ENCODE results near the gene DNASE1L1.

DNA sequence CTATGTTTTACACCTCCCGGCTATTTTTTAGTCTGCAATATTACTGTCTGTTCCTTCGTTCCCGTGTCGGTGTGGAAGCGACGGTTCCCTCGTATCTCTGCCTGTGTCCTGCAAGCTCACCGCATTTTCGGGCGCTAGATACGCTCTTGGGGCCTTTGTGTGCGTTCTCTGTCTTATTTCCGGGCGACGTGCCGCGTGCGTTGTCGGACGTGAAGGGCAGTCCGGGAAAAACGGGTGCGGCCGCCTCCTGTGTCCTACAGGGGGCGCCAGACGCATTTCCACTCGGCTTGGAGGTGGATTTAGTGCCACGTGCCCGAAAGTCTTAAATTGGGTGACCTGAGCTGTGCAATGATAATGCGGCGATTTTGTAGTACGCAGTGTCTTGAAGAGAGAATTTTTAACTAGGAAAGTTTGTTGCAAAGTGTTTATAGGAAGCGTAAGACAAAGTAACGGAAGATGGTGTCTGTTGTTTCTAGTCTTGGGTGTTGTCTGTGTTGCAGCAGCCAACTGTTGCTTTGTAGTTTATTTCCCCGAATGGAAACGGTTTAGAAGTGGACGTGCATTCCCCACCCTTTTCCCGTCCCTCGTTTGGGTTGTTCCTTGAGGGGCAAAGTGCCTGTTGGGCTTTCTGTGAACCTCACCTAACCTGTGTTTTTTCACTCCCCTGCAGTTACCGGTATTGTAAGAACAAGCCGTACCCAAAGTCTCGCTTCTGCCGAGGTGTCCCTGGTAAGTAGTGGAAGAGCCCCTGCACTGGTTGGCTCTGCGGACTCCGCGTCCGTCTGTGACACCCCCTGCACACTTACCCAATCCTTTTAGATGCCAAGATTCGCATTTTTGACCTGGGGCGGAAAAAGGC is 10.2 kb downstream of the DNASE1L1 start:
- no peak for TF ChIP-seq POLR2A (IDR thresholded peaks at IDR 0.05)
- TF ChIP-seq, protein P1, sequence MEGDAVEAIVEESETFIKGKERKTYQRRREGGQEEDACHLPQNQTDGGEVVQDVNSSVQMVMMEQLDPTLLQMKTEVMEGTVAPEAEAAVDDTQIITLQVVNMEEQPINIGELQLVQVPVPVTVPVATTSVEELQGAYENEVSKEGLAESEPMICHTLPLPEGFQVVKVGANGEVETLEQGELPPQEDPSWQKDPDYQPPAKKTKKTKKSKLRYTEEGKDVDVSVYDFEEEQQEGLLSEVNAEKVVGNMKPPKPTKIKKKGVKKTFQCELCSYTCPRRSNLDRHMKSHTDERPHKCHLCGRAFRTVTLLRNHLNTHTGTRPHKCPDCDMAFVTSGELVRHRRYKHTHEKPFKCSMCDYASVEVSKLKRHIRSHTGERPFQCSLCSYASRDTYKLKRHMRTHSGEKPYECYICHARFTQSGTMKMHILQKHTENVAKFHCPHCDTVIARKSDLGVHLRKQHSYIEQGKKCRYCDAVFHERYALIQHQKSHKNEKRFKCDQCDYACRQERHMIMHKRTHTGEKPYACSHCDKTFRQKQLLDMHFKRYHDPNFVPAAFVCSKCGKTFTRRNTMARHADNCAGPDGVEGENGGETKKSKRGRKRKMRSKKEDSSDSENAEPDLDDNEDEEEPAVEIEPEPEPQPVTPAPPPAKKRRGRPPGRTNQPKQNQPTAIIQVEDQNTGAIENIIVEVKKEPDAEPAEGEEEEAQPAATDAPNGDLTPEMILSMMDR (IDR thresholded peaks at IDR 0.05), result peak; percentile 67 to 90 (median 86)

Data from esophagus squamous epithelium (tissue), 4 donors.